ENCODE measurements around the gene GAPVD1. TPM values are rescaled to one million over a fixed set of nuclear protein-coding genes. Genes with fewer than 3 reads are reported as not detected.

GAPVD1 gene
- total RNA-seq, 2 donors from 2014 or later = 44.4 to 48.4 TPM

DNA sequence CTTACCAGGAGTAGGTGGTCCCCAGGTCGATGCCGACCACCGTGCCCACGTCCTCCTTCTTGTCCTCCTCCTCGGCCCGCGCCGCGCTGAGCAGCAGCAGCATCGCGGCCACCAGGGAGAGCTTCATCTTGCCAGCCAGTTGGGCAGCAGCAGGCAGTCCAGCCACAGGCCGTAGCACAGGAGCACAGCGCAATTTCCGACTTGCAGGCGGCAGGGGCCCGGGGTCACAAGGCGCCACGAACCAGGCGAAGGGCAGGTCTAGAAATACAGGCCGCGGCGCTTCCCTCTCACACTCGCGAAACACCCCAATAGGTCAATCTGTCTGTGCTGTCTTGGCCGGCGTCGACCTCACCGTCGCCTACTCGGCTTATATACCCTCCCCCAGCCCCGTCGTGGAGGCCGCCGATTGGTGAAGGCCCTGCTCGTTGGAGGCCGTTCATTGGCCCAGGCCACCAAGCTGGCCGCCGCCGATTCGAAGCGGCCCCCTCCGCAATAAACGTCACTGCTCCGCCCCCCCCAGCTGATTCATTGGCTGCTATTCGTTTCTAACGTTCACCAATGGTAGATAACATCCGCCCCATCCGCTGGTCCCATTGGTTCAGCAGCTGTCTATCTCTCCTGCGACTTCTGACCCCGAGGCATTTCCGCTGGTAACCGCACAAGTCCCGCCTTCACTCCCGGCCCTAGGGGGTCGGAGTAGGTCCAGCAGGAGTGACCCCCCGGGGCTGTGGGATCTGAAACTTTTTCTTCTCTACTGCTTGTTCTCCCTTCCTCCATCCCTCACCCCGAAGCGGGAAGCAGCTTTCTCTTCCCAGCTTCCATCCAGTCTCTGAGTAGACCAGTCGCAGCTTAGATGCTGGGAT lies 20.4 kb upstream of the GAPVD1 start, which contains the start of gene HSPA5:
HSPA5 (minus strand) TSS at position 344 of the 863 bp plus-strand sequence; CDS start at position 127, 217 bp downstream.
- Histone ChIP-seq H3K4me3 (ENCODE audit: low read length) (peak within 1 kb of the TSS; percentile 99), H3K9me3 (ENCODE audit: control insufficient read depth, low read length) (no peaks in the 10 kb centered on the region), H3K27me3 (ENCODE audit: control insufficient read depth, insufficient read depth, low read length, poor library complexity, severe bottlenecking) (no peaks in the 10 kb centered on the region), H3K27ac (ENCODE audit: low read depth, low read length) (peak within 1 kb of the TSS; percentile 95), H3K36me3 (ENCODE audit: control insufficient read depth, insufficient read depth, low read length) (peaks cover 46% of the 10 kb centered on the region), H3K9ac (ENCODE audit: extremely low read depth, low read length, poor library complexity, severe bottlenecking) (peak within 1 kb of the TSS; percentile 99), H3K4me1 (ENCODE audit: control insufficient read depth, insufficient read depth, low read length) (no peaks in the 10 kb centered on the region)
- Mint-ChIP-seq H3K9me3 (no peaks in the 10 kb centered on the region), H3K27ac (peak within 1 kb of the TSS; percentile 99), H3K4me3 (peak within 1 kb of the TSS; percentile 95), H3K27me3 (ENCODE audit: insufficient read depth) (no peaks in the 10 kb centered on the region), H3K36me3 (ENCODE audit: low read depth) (peaks cover 50% of the 10 kb centered on the region), H3K4me1 (peaks cover 36% of the 10 kb centered on the region)
- DNase-seq = peak; percentile 100
- TF ChIP-seq CTCF (conservative IDR thresholded peaks at IDR 0.05) = peak; percentile 22
- WGBS, 2 experiments (ENCODE audit: insufficient coverage in 1 of 2, insufficient read length in 1 of 2) = 0% methylated on average over 35 to 59 of the region's 59 CpGs

GRCh38 chr9:125241863-125242739 lies 19.5 kb upstream of the GAPVD1 start:
- 33% methylated on average over 26 to 27 of the region's 27 CpGs for WGBS, 2 experiments (ENCODE audit: insufficient coverage in 1 of 2, insufficient read length in 1 of 2)
- Histone ChIP-seq H3K9ac (ENCODE audit: extremely low read depth, low read length, poor library complexity, severe bottlenecking) (peak overlapping the region; percentile 80), H3K4me1 (ENCODE audit: control insufficient read depth, insufficient read depth, low read length) (no peaks in the 10 kb centered on the region), H3K27me3 (ENCODE audit: control insufficient read depth, insufficient read depth, low read length, poor library complexity, severe bottlenecking) (no peaks in the 10 kb centered on the region), H3K36me3 (ENCODE audit: control insufficient read depth, insufficient read depth, low read length) (peaks cover 39% of the 10 kb centered on the region), H3K4me3 (ENCODE audit: low read length) (peak overlapping the region; percentile 91), H3K9me3 (ENCODE audit: control insufficient read depth, low read length) (no peaks in the 10 kb centered on the region), H3K27ac (ENCODE audit: low read depth, low read length) (peak overlapping the region; percentile 60)
- no peak for TF ChIP-seq CTCF (conservative IDR thresholded peaks at IDR 0.05)
- Mint-ChIP-seq H3K36me3 (ENCODE audit: low read depth) (peaks cover 41% of the 10 kb centered on the region), H3K9me3 (no peaks in the 10 kb centered on the region), H3K27ac (peak overlapping the region; percentile 99), H3K27me3 (ENCODE audit: insufficient read depth) (no peaks in the 10 kb centered on the region), H3K4me1 (peaks cover 28% of the 10 kb centered on the region), H3K4me3 (peak overlapping the region; percentile 95)
- DNase-seq = no peak

DNA sequence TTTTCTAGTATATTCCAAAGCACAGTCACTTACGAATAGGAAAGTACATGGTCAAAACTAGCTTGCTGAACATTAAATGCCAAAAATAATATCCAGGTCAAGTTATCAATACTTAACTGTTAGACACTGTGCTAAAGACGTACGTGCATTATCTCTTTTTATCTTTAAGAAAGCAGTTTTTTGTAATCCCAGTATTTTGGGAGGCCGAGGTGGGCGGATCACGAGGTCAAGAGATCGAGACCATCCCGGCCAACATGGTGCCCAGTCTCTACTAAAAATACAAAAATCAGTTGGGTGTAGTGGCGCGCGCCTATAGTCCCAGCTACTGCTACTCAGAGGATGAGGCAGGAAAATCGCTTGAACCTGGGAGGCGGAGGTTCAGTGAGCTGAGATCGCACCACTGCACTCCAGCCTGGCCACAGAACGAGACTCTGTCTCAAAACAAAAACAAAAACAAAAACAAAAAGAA lies 17.8 kb upstream of the GAPVD1 start:
- H3K27ac Mint-ChIP-seq = no peak overlapping the region
- H3K9me3 ChIP-seq (ENCODE audit: control insufficient read depth, low read length) = no peaks in the 10 kb centered on the region
- no peak overlapping the region for H3K9ac ChIP-seq (ENCODE audit: extremely low read depth, low read length, poor library complexity, severe bottlenecking)
- H3K27me3 ChIP-seq (ENCODE audit: control insufficient read depth, insufficient read depth, low read length, poor library complexity, severe bottlenecking) = no peaks in the 10 kb centered on the region
- TF ChIP-seq CTCF (conservative IDR thresholded peaks at IDR 0.05) = no peak
- peaks cover 22% of the 10 kb centered on the region for H3K36me3 ChIP-seq (ENCODE audit: control insufficient read depth, insufficient read depth, low read length)
- no peak overlapping the region for H3K27ac ChIP-seq (ENCODE audit: low read depth, low read length)
- no peaks in the 10 kb centered on the region for H3K27me3 Mint-ChIP-seq (ENCODE audit: insufficient read depth)
- no peaks in the 10 kb centered on the region for H3K9me3 Mint-ChIP-seq
- no peak for DNase-seq
- H3K4me1 Mint-ChIP-seq = peaks cover 11% of the 10 kb centered on the region
- H3K4me3 Mint-ChIP-seq = no peak overlapping the region
- no peaks in the 10 kb centered on the region for H3K4me1 ChIP-seq (ENCODE audit: control insufficient read depth, insufficient read depth, low read length)
- WGBS, 2 experiments (ENCODE audit: insufficient coverage in 1 of 2, insufficient read length in 1 of 2) = 91 to 95% methylated on average over 14 to 15 of the region's 15 CpGs
- no peak overlapping the region for H3K4me3 ChIP-seq (ENCODE audit: low read length)
- peaks cover 24% of the 10 kb centered on the region for H3K36me3 Mint-ChIP-seq (ENCODE audit: low read depth)
